IMR-90 (cell line): ENCODE data around the gene TNRC18. TPM values are rescaled to one million over a fixed set of nuclear protein-coding genes. Genes with fewer than 3 reads are reported as not detected.

Source experiments
- ATAC-seq: fragments of 200-7000 bp; cut with Tn5 transposase; 2 replicates; pipeline ENCODE4 v1.9.1; 2020; ENCODE audit warnings: low read depth, mild to moderate bottlenecking, moderate library complexity
- BruUV-seq: library from RNA; stranded (reverse); fragments of 400-500 nt; replicated peaks from 2 replicates; lab custom pipeline; 2021; lab: Mats Ljungman, UMichigan
- CTCF ChIA-PET: fragments of 300-600 bp; formaldehyde crosslinking; extraction: SDS; loops from one replicate; lab custom pipeline; 2021; ENCODE audit warnings: antibody characterized with exemption; lab: Yijun Ruan, JAX
- POLR2A ChIA-PET: fragments of 300-600 bp; sonication (Branson Sonifier 250); formaldehyde crosslinking; loops from one replicate; lab custom pipeline; 2022; ENCODE audit warnings: antibody characterized with exemption; ENCODE audit not compliant: unreplicated experiment; lab: Charles Lee
- DNase-seq: peaks from one replicate; pipeline ENCODE4 v3.0.0; 2013
- H2AFZ ChIP-seq: replicated peaks from 2 replicates; pipeline ENCODE3; 2013; ENCODE audit warnings: low read length, mild to moderate bottlenecking; ENCODE audit not compliant: poor library complexity
- H2AK5ac ChIP-seq: 2 replicates; pipeline ENCODE4 v1.6.1; 2013; ENCODE audit warnings: low read depth, low read length, inconsistent platforms
- H2AK9ac ChIP-seq: replicated peaks from 2 replicates; pipeline ENCODE3; 2013; ENCODE audit warnings: mild to moderate bottlenecking, low read depth, low read length, moderate library complexity; ENCODE audit not compliant: poor library complexity
- H2BK120ac ChIP-seq: 2 replicates; pipeline ENCODE4 v1.6.1; 2013; ENCODE audit warnings: low read depth, low read length, inconsistent platforms
- H2BK15ac ChIP-seq: 3 replicates; pipeline ENCODE4 v1.6.1; 2013; ENCODE audit warnings: low read depth, low read length, inconsistent platforms
- H2BK20ac ChIP-seq: 2 replicates; pipeline ENCODE4 v1.6.1; 2013; ENCODE audit warnings: low read depth, mild to moderate bottlenecking, inconsistent platforms, low read length, moderate library complexity
- H2BK5ac ChIP-seq: 2 replicates; pipeline ENCODE4 v1.6.1; 2013; ENCODE audit warnings: mild to moderate bottlenecking, low read depth, low read length, inconsistent platforms; ENCODE audit not compliant: poor library complexity, severe bottlenecking
- H3K14ac ChIP-seq: replicated peaks from 2 replicates; pipeline ENCODE4 v1.6.1; 2013; ENCODE audit warnings: low read depth, low read length, inconsistent platforms
- H3K18ac ChIP-seq: 2 replicates; pipeline ENCODE4 v1.6.1; 2013; ENCODE audit warnings: low read depth, low read length, control low read depth
- H3K23ac ChIP-seq: 2 replicates; pipeline ENCODE4 v1.6.1; 2013; ENCODE audit warnings: low read depth, low read length, inconsistent platforms
- H3K27ac ChIP-seq: 2 replicates; pipeline ENCODE4 v1.5.1; 2013; ENCODE audit warnings: mild to moderate bottlenecking, control low read depth, low read length; ENCODE audit not compliant: insufficient read depth
- H3K27me3 ChIP-seq: 2 replicates; pipeline ENCODE4 v1.6.1; 2013; ENCODE audit warnings: low read length; ENCODE audit not compliant: control insufficient read depth, insufficient read depth
- H3K36me3 ChIP-seq: 2 replicates; pipeline ENCODE4 v1.6.1; 2013; ENCODE audit warnings: low read length, mixed read lengths; ENCODE audit not compliant: control insufficient read depth, insufficient read depth
- H3K4ac ChIP-seq: 2 replicates; pipeline ENCODE4 v1.6.1; 2013; ENCODE audit warnings: low read depth, low read length, inconsistent platforms
- H3K4me1 ChIP-seq: 2 replicates; pipeline ENCODE4 v1.6.1; 2013; ENCODE audit warnings: low read length, mixed read lengths; ENCODE audit not compliant: control insufficient read depth, insufficient read depth
- H3K4me2 ChIP-seq: 2 replicates; pipeline ENCODE4 v1.6.1; 2013; ENCODE audit warnings: low read depth, mild to moderate bottlenecking, control low read depth, low read length, moderate library complexity
- H3K4me3 ChIP-seq: 2 replicates; pipeline ENCODE4 v1.5.1; 2013; ENCODE audit warnings: low read depth, mild to moderate bottlenecking, control low read depth, low read length, moderate library complexity; ENCODE audit not compliant: insufficient read depth
- H3K56ac ChIP-seq: 2 replicates; pipeline ENCODE4 v1.6.1; 2013; ENCODE audit warnings: low read length, inconsistent platforms; ENCODE audit not compliant: insufficient read depth; ENCODE audit errors: extremely low read depth
- H3K79me1 ChIP-seq, 2 experiments: 2 replicates each; pipeline ENCODE4 v1.6.1; 2013; ENCODE audit warnings: low read length in 2 of 2, inconsistent platforms in 1 of 2, low read depth in 1 of 2
- H3K9ac ChIP-seq: 2 replicates; pipeline ENCODE4 v1.6.1; 2013; ENCODE audit warnings: low read depth, low read length, control low read depth
- H3K9me1 ChIP-seq: 2 replicates; pipeline ENCODE4 v1.6.1; 2013; ENCODE audit warnings: low read length, inconsistent platforms; ENCODE audit not compliant: insufficient read depth
- H3K9me3 ChIP-seq: 2 replicates; pipeline ENCODE4 v1.6.1; 2013; ENCODE audit warnings: low read length; ENCODE audit not compliant: control insufficient read depth, insufficient read depth
- H4K20me1 ChIP-seq: 2 replicates; pipeline ENCODE4 v1.6.1; 2013; ENCODE audit warnings: low read length, inconsistent platforms; ENCODE audit not compliant: insufficient read depth
- H4K5ac ChIP-seq: 2 replicates; pipeline ENCODE4 v1.6.1; 2013; ENCODE audit warnings: mild to moderate bottlenecking, low read depth, low read length, control low read depth
- H4K8ac ChIP-seq, 2 experiments: 2 replicates each; pipeline ENCODE4 v1.6.1; 2013; ENCODE audit warnings: low read depth in 2 of 2, low read length in 2 of 2, control low read depth in 1 of 2, inconsistent platforms in 1 of 2
- H4K91ac ChIP-seq: 2 replicates; pipeline ENCODE4 v1.6.1; 2013; ENCODE audit warnings: low read depth, low read length, inconsistent platforms; ENCODE audit not compliant: insufficient read depth
- CEBPB ChIP-seq: IDR thresholded peaks from 2 replicates; pipeline ENCODE4 v1.6.1; 2012; ENCODE audit warnings: low read depth, low read length, improper control_type of control experiment
- MAFK ChIP-seq: IDR thresholded peaks from 2 replicates; pipeline ENCODE4 v1.6.1; 2012; ENCODE audit warnings: low read depth, low read length, improper control_type of control experiment
- RFX5 ChIP-seq: IDR thresholded peaks from 2 replicates; pipeline ENCODE4 v1.8.0; 2012; ENCODE audit warnings: low read depth, mild to moderate bottlenecking, low read length, moderate library complexity
- WGBS, 2 experiments: methylation state at CpG; one replicate each; pipeline versions ENCODE4 v1.1.5 to v1.1.7; 2013; ENCODE audit warnings: missing lambda C conversion rate in 2 of 2; ENCODE audit not compliant: insufficient read length in 1 of 2; ENCODE audit errors: extremely low coverage in 2 of 2; 5-methylcytosine and 5-hydroxymethylcytosine counted together
- dilution Hi-C: fragments of 300-500 bp; cut with HindIII; formaldehyde crosslinking; loops from one replicate; pipeline ENCODE4 v1.14.3; 2018; ENCODE audit warnings: low sequenced_read_pairs; ENCODE audit not compliant: unreplicated experiment
- in situ Hi-C: fragments of 300-500 bp; cut with MboI; formaldehyde crosslinking; loops from 3 replicates; pipeline ENCODE4 v1.14.3; 2019; ENCODE audit warnings: low sequenced_read_pairs, inconsistent platforms, mixed read lengths
- intact Hi-C: fragments of 100-400 bp; cut with micrococcal nuclease; formaldehyde crosslinking; loops from 2 replicates; pipeline ENCODE4 v1.10.0; 2022
- polyA plus RNA-seq, 3 experiments: library from polyadenylated mRNA; depleted of rRNA; stranded (reverse); fragments of >200 nt; gene quantifications; 2 replicates each; pipeline ENCODE4 v1.2.3, GENCODE V29; 2012; ENCODE audit warnings: low replicate concordance in 1 of 3
- total RNA-seq: library from RNA; depleted of rRNA; stranded (reverse); fragments of >200 nt; gene quantifications from 2 replicates; pipeline ENCODE4 v1.2.3, GENCODE V29; 2012
- TF ChIP-seq, protein P1 (sequence below): fragments of 150-350 bp; IDR thresholded peaks from 2 replicates; pipeline ENCODE4 v1.6.1; 2017; ENCODE audit warnings: mild to moderate bottlenecking, antibody characterized with exemption, low read length, low read depth
- TF ChIP-seq, protein P2 (sequence below): conservative IDR thresholded peaks from 2 replicates; pipeline ENCODE4 v1.5.1; 2012; ENCODE audit warnings: mild to moderate bottlenecking, low read depth, low read length, improper control_type of control experiment

Gene TNRC18
- total and polyA plus RNA-seq, 2 of the 4 experiments (the other 2 are of a cell fraction), result 4.7 to 29.6 TPM

DNA sequence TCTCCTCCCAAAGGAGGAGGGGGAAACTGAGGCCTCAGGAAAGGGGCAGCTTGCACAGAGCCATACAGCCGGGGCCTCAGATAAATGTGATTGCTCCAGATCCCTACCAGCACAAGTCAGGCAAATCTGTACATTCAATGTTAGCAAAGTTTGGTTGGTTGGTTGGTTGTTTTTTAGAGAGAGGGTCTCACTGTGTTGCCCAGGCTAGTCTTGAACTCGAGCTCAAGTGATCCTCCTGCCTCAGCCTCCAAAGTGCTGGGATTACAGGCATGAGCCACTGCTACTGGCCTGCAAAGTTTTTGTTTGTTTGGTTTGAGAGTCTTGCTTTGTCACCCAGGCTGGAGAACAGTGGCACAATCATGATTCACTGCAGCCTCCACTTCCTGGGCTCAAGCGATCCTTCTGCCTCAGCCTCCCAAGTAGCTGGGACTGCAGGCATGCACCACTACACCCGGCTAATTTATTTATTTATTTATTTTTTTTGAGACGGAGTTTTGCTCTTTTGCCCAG, 30.0 kb upstream of the TNRC18 start:
- H3K14ac ChIP-seq, result no peak overlapping the region
- no peak overlapping the region for H2AK5ac ChIP-seq
- H2BK15ac ChIP-seq, result no peak overlapping the region
- H3K23ac ChIP-seq, result no peak overlapping the region
- no peak overlapping the region for H3K4me2 ChIP-seq
- H2AFZ ChIP-seq, result no peak overlapping the region
- H3K18ac ChIP-seq, result no peak overlapping the region
- dilution Hi-C loops, result no loop called here
- H2AK9ac ChIP-seq, result no peak overlapping the region
- no peak for ATAC-seq
- H2BK5ac ChIP-seq, result no peak overlapping the region
- H3K9me3 ChIP-seq, result no peaks in the 10 kb centered on the region
- H4K20me1 ChIP-seq, result no peaks in the 10 kb centered on the region; the same call in none of the 2 replicates
- intact Hi-C loops, result no loop called here
- no peaks in the 10 kb centered on the region; the same call in 1 of the 2 replicates for H3K4me1 ChIP-seq
- in situ Hi-C loops, result loop anchor here (10.0 kb wide), 1 partner anchor 209 kb away; no protein-coding TSS in a partner anchor
- H3K27ac ChIP-seq, result no peak overlapping the region
- no peak for DNase-seq
- no peak overlapping the region for H3K9ac ChIP-seq
- H3K4me3 ChIP-seq, result no peak overlapping the region
- no peak overlapping the region for H4K8ac ChIP-seq
- H2BK120ac ChIP-seq, result no peak overlapping the region
- H3K4ac ChIP-seq, result no peak overlapping the region
- H3K9me1 ChIP-seq, result 0 out of 2 replicates have a peak, but pooled peaks cover 2% of the 10 kb centered on the region
- no peak overlapping the region for H4K5ac ChIP-seq
- H3K36me3 ChIP-seq, result no peaks in the 10 kb centered on the region
- H2BK20ac ChIP-seq, result no peak overlapping the region
- POLR2A ChIA-PET, result no interaction called here
- TF ChIP-seq RFX5 (no peak), CEBPB (no peak), MAFK (no peak)
- TF ChIP-seq, protein P1, sequence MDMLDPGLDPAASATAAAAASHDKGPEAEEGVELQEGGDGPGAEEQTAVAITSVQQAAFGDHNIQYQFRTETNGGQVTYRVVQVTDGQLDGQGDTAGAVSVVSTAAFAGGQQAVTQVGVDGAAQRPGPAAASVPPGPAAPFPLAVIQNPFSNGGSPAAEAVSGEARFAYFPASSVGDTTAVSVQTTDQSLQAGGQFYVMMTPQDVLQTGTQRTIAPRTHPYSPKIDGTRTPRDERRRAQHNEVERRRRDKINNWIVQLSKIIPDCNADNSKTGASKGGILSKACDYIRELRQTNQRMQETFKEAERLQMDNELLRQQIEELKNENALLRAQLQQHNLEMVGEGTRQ, result no peak
- TF ChIP-seq, protein P2, sequence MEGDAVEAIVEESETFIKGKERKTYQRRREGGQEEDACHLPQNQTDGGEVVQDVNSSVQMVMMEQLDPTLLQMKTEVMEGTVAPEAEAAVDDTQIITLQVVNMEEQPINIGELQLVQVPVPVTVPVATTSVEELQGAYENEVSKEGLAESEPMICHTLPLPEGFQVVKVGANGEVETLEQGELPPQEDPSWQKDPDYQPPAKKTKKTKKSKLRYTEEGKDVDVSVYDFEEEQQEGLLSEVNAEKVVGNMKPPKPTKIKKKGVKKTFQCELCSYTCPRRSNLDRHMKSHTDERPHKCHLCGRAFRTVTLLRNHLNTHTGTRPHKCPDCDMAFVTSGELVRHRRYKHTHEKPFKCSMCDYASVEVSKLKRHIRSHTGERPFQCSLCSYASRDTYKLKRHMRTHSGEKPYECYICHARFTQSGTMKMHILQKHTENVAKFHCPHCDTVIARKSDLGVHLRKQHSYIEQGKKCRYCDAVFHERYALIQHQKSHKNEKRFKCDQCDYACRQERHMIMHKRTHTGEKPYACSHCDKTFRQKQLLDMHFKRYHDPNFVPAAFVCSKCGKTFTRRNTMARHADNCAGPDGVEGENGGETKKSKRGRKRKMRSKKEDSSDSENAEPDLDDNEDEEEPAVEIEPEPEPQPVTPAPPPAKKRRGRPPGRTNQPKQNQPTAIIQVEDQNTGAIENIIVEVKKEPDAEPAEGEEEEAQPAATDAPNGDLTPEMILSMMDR, result no peak
- no peak overlapping the region for H4K91ac ChIP-seq
- no peaks in the 10 kb centered on the region for H3K79me1 ChIP-seq
- WGBS, 2 experiments, result 80% methylated on average over 1 of the region's 5 CpGs; no CpG with 5 or more reads in 1 of the 2 experiments
- no peak overlapping the region for H3K56ac ChIP-seq
- no peaks in the 10 kb centered on the region for H3K27me3 ChIP-seq
- BruUV-seq, result no TSS peak
- CTCF ChIA-PET, result no interaction called here
